ENCODE results near the gene MAPRE3.

The MAPRE3 gene

GRCh38 chr2:26954135-26954534 is 16.3 kb upstream of the MAPRE3 start:
- no peaks in the 10 kb centered on the region for H3K36me3 ChIP-seq (ENCODE audit: insufficient read depth, low read length)
- H3K9ac ChIP-seq (ENCODE audit: low read length), result no peak overlapping the region
- no peaks in the 10 kb centered on the region for H3K9me3 ChIP-seq (ENCODE audit: low read length)
- no peaks in the 10 kb centered on the region for H3K4me1 ChIP-seq (ENCODE audit: insufficient read depth, low read length)
- H3K4me3 ChIP-seq (ENCODE audit: low read depth in 1 of 2, low read length in 2 of 2), result no peak overlapping the region
- H3K27ac ChIP-seq (ENCODE audit: low read depth, low read length), result no peak overlapping the region
- H3K27me3 ChIP-seq (ENCODE audit: control insufficient read depth in 1 of 2, insufficient read depth in 2 of 2, low read length in 2 of 2), result no peaks in the 10 kb centered on the region

- no peaks in the 10 kb centered on the region for H3K9me3 ChIP-seq (ENCODE audit: low read length)
- H3K36me3 ChIP-seq (ENCODE audit: insufficient read depth, low read length), result no peaks in the 10 kb centered on the region
- H3K4me1 ChIP-seq (ENCODE audit: insufficient read depth, low read length), result peaks cover 6% of the 10 kb centered on the region
- H3K9ac ChIP-seq (ENCODE audit: low read length), result no peak overlapping the region
- H3K27ac ChIP-seq (ENCODE audit: low read depth, low read length), result no peak overlapping the region
- H3K4me3 ChIP-seq (ENCODE audit: low read depth in 1 of 2, low read length in 2 of 2), result no peak overlapping the region
- H3K27me3 ChIP-seq (ENCODE audit: control insufficient read depth in 1 of 2, insufficient read depth in 2 of 2, low read length in 2 of 2), result no peaks in the 10 kb centered on the region
These were observed 13.4 kb upstream of the MAPRE3 start for GRCh38 chr2:26957041-26957440.

GRCh38 chr2:26957534-26957933 is 12.9 kb upstream of the MAPRE3 start:
- H3K9me3 ChIP-seq (ENCODE audit: low read length), result no peaks in the 10 kb centered on the region
- no peak overlapping the region for H3K4me3 ChIP-seq (ENCODE audit: low read depth in 1 of 2, low read length in 2 of 2)
- no peaks in the 10 kb centered on the region for H3K36me3 ChIP-seq (ENCODE audit: insufficient read depth, low read length)
- H3K27me3 ChIP-seq (ENCODE audit: control insufficient read depth in 1 of 2, insufficient read depth in 2 of 2, low read length in 2 of 2), result no peaks in the 10 kb centered on the region
- H3K27ac ChIP-seq (ENCODE audit: low read depth, low read length), result no peak overlapping the region
- peaks cover 6% of the 10 kb centered on the region for H3K4me1 ChIP-seq (ENCODE audit: insufficient read depth, low read length)
- no peak overlapping the region for H3K9ac ChIP-seq (ENCODE audit: low read length)

- H3K4me3 ChIP-seq (ENCODE audit: low read depth in 1 of 2, low read length in 2 of 2), result no peak overlapping the region
- H3K9ac ChIP-seq (ENCODE audit: low read length), result no peak overlapping the region
- peaks cover 6% of the 10 kb centered on the region for H3K4me1 ChIP-seq (ENCODE audit: insufficient read depth, low read length)
- no peak overlapping the region for H3K27ac ChIP-seq (ENCODE audit: low read depth, low read length)
- H3K36me3 ChIP-seq (ENCODE audit: insufficient read depth, low read length), result no peaks in the 10 kb centered on the region
- no peaks in the 10 kb centered on the region for H3K9me3 ChIP-seq (ENCODE audit: low read length)
- H3K27me3 ChIP-seq (ENCODE audit: control insufficient read depth in 1 of 2, insufficient read depth in 2 of 2, low read length in 2 of 2), result no peaks in the 10 kb centered on the region
These were observed 11.1 kb upstream of the MAPRE3 start for GRCh38 chr2:26959331-26959730.

- Histone ChIP-seq H3K4me1 (ENCODE audit: insufficient read depth, low read length) (peaks cover 6% of the 10 kb centered on the region), H3K9ac (ENCODE audit: low read length) (no peak overlapping the region), H3K4me3 (ENCODE audit: low read depth in 1 of 2, low read length in 2 of 2) (no peak overlapping the region), H3K36me3 (ENCODE audit: insufficient read depth, low read length) (no peaks in the 10 kb centered on the region), H3K27ac (ENCODE audit: low read depth, low read length) (no peak overlapping the region), H3K27me3 (ENCODE audit: control insufficient read depth in 1 of 2, insufficient read depth in 2 of 2, low read length in 2 of 2) (no peaks in the 10 kb centered on the region), H3K9me3 (ENCODE audit: low read length) (no peaks in the 10 kb centered on the region)
These were observed 5.8 kb upstream of the MAPRE3 start for GRCh38 chr2:26964446-26965130.

- H3K9me3 ChIP-seq (ENCODE audit: low read length), result no peaks in the 10 kb centered on the region
- H3K27me3 ChIP-seq (ENCODE audit: control insufficient read depth in 1 of 2, insufficient read depth in 2 of 2, low read length in 2 of 2), result no peaks in the 10 kb centered on the region
These were observed 2.4 kb upstream of the MAPRE3 start for GRCh38 chr2:26968001-26968400.

DNA sequence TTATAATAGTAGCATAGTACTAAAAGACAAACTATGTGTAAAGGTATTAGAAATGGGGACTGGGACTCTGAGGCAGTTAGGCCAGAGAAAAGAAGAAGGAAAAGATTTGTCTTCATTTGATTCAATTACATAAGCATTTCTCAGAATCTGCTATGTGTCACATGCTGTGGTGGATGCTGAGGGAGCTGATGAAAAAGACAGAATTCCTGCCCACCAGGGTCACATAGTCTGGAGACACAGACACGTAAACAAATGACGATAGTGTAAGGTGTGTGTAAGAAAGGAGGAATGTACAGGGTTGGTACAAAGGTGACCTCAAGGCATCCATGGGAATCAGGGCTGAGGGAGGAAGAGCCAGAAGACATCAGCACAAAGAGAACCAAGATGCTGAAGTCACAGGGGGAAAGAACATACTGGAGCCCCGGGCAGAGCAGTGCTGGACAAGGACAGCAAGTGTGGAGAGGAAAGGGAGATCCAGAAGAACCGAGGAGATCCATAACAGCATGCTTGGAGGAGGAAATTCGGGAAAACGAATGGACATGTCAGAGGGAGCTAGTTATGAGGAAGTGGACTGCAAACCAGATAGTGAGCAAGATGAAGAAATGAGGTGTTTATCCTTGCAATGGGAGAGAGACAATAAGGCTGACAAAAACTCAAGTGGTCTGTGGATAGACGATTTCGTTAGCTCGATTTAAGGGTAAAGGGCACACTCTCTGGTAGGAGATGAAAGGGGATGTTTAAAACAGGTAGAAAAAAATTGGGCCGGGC is 1.2 kb upstream of the MAPRE3 start:
- Histone ChIP-seq H3K27me3 (ENCODE audit: control insufficient read depth in 1 of 2, insufficient read depth in 2 of 2, low read length in 2 of 2) (no peaks in the 10 kb centered on the region), H3K4me3 (ENCODE audit: low read depth in 1 of 2, low read length in 2 of 2) (no peak overlapping the region), H3K9ac (ENCODE audit: low read length) (no peak overlapping the region)

More at GRCh38 chr2:26968001-26968400, 2.4 kb upstream of the MAPRE3 start:
- H3K9ac ChIP-seq (ENCODE audit: low read length), result no peak overlapping the region
- peaks cover 17% of the 10 kb centered on the region for H3K4me1 ChIP-seq (ENCODE audit: insufficient read depth, low read length)
- no peak overlapping the region for H3K4me3 ChIP-seq (ENCODE audit: low read depth in 1 of 2, low read length in 2 of 2)
- H3K27ac ChIP-seq (ENCODE audit: low read depth, low read length), result no peak overlapping the region
- no peaks in the 10 kb centered on the region for H3K36me3 ChIP-seq (ENCODE audit: insufficient read depth, low read length)

DNA sequence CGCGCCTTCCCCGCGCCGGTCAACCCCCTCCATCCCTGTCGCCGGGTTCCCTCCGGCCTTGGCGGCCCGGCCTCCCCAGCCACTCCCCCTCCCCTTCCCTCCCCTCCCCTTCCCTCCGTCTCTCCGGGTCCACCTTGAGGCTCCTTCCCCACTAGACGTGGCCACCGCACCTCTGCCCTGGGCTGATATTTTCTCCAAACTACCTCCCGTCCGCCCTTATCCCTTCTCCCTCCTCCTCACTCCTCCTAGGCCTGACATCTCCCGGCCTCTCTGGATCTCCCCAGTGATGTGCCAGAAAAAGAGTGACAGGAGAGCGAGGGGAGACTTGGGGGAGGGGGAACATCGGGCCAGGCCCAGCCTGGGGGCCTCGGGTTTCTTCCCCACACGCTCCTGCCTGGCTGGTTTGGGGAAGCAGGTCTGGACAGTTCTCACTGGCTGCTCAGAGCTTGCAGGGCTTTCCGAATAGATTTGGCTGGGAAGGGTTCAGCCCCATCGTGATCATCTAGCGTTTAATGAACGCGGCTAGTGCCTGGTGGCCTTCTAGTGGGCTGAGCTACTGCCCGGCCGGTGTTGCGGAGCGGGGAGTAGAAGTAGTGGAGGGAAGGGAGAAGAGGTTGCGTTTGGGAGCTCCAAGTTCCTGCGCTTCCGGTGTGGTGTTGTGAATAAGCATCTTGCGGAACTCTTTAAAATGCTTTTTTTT is 641 bp downstream of the MAPRE3 start:
- Histone ChIP-seq H3K9ac (ENCODE audit: low read length) (peak overlapping the region; percentile 73), H3K4me3 (ENCODE audit: low read depth in 1 of 2, low read length in 2 of 2) (peak overlapping the region; percentile 81 to 86), H3K9me3 (ENCODE audit: low read length) (no peaks in the 10 kb centered on the region), H3K36me3 (ENCODE audit: insufficient read depth, low read length) (no peaks in the 10 kb centered on the region), H3K27me3 (ENCODE audit: control insufficient read depth in 1 of 2, insufficient read depth in 2 of 2, low read length in 2 of 2) (no peaks in the 10 kb centered on the region), H3K4me1 (ENCODE audit: insufficient read depth, low read length) (peaks cover 17% of the 10 kb centered on the region), H3K27ac (ENCODE audit: low read depth, low read length) (peak overlapping the region; percentile 78)

More for the DNA sequence above, 1.2 kb upstream of the MAPRE3 start:
- no peaks in the 10 kb centered on the region for H3K9me3 ChIP-seq (ENCODE audit: low read length)
- no peaks in the 10 kb centered on the region for H3K36me3 ChIP-seq (ENCODE audit: insufficient read depth, low read length)
- H3K27ac ChIP-seq (ENCODE audit: low read depth, low read length), result no peak overlapping the region
- H3K4me1 ChIP-seq (ENCODE audit: insufficient read depth, low read length), result peaks cover 17% of the 10 kb centered on the region

- no peaks in the 10 kb centered on the region for H3K36me3 ChIP-seq (ENCODE audit: insufficient read depth, low read length)
These were observed 1.7 kb downstream of the MAPRE3 start for GRCh38 chr2:26971911-26972786.

DNA sequence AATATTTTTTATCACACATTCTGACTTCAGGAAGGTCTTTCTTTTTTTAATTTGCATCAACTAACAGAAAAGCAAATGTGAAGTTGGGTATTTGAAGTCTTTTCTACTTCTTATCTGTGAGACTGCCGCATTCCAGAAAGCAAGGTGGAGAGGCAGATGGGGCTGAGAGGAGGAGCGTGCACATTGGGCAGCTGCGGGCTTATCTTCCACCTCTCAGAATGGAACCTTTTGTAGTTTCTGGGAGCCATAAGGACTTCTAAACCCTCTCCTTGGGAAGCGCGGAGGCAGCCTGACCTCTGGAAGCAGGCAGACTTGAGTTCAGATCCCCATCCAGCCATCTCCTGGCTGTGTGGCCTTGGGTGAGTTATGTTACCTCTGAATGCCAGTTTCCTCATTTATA is 3.9 kb downstream of the MAPRE3 start:
- Histone ChIP-seq H3K9me3 (ENCODE audit: low read length) (no peaks in the 10 kb centered on the region), H3K9ac (ENCODE audit: low read length) (no peak overlapping the region), H3K36me3 (ENCODE audit: insufficient read depth, low read length) (no peaks in the 10 kb centered on the region), H3K27ac (ENCODE audit: low read depth, low read length) (no peak overlapping the region), H3K4me3 (ENCODE audit: low read depth in 1 of 2, low read length in 2 of 2) (no peak overlapping the region), H3K4me1 (ENCODE audit: insufficient read depth, low read length) (peaks cover 18% of the 10 kb centered on the region), H3K27me3 (ENCODE audit: control insufficient read depth in 1 of 2, insufficient read depth in 2 of 2, low read length in 2 of 2) (no peaks in the 10 kb centered on the region)

More at GRCh38 chr2:26971911-26972786, 1.7 kb downstream of the MAPRE3 start:
- Histone ChIP-seq H3K9me3 (ENCODE audit: low read length) (no peaks in the 10 kb centered on the region), H3K4me1 (ENCODE audit: insufficient read depth, low read length) (peaks cover 17% of the 10 kb centered on the region), H3K4me3 (ENCODE audit: low read depth in 1 of 2, low read length in 2 of 2) (peak overlapping the region in 1 of 2 donors; percentile 86), H3K9ac (ENCODE audit: low read length) (no peak overlapping the region), H3K27me3 (ENCODE audit: control insufficient read depth in 1 of 2, insufficient read depth in 2 of 2, low read length in 2 of 2) (no peaks in the 10 kb centered on the region), H3K27ac (ENCODE audit: low read depth, low read length) (peak overlapping the region; percentile 27)

DNA sequence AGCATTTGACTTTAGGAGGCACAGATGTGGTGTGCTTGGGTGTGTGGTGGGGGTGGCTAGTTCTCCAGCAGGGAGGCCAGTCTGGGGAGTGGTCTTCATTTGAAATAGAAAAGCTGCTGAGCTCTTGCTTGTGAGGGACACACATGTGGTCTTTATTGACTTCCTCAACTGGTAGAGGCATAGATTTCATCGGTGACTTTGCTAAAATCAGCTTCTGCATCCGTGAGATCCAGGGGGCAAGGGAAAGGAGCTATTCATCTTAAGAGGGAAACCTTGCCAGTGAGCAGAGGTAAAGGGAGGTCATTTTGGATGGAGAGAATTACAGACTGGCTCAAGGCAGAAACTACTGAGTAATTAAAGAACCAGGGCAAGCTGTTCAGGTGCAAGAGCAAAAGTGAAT is 4.7 kb downstream of the MAPRE3 start:
- H3K27ac ChIP-seq (ENCODE audit: low read depth, low read length), result no peak overlapping the region
- H3K36me3 ChIP-seq (ENCODE audit: insufficient read depth, low read length), result no peaks in the 10 kb centered on the region
- no peak overlapping the region for H3K9ac ChIP-seq (ENCODE audit: low read length)
- H3K9me3 ChIP-seq (ENCODE audit: low read length), result no peaks in the 10 kb centered on the region
- no peaks in the 10 kb centered on the region for H3K27me3 ChIP-seq (ENCODE audit: control insufficient read depth in 1 of 2, insufficient read depth in 2 of 2, low read length in 2 of 2)
- H3K4me1 ChIP-seq (ENCODE audit: insufficient read depth, low read length), result peaks cover 17% of the 10 kb centered on the region
- no peak overlapping the region for H3K4me3 ChIP-seq (ENCODE audit: low read depth in 1 of 2, low read length in 2 of 2)
